Measurements from ENCODE around the gene MDFIC.

DNA sequence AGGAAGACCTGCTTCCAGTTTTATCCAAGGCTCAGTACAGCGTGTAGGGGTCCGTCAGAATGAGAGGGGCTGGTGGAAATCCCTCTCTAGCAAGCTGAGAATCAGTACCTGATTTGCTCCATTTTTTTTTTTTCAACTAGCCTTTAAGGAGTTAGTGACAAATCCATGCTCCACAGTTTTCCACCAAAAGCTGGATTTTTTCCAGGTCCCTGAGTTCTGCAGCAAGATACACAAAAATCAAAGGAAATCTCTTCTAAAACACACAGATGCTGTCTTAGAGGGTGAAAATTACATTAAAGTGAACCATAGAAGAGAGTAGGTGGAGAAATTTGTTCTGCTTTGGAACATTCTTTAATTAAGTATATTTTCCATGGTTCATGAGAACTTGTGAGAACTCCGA, 30.4 kb downstream of the MDFIC start:
- TF ChIP-seq POLR2A (IDR thresholded peaks at IDR 0.05; ENCODE audit: low read depth, low read length): no peak
- TF ChIP-seq POLR2AphosphoS5 (IDR thresholded peaks at IDR 0.05; ENCODE audit: low read depth, low read length): no peak
- no peak for TF ChIP-seq TAF1 (IDR thresholded peaks at IDR 0.05; ENCODE audit: low read depth, low read length)
- no peak for TF ChIP-seq SPI1 (IDR thresholded peaks at IDR 0.05; ENCODE audit: low read depth, low read length)
- TF ChIP-seq POU2F2 (IDR thresholded peaks at IDR 0.05; ENCODE audit: low read depth, low read length): no peak
- no peak for TF ChIP-seq PAX5 (IDR thresholded peaks at IDR 0.05; ENCODE audit: insufficient read depth, low read length, severe bottlenecking)
